GM10248 (cell line): Measurements from ENCODE around the gene DHPS.

Source experiments
- CTCF ChIA-PET: fragments of 300-600 bp; sonication (Branson Sonifier 250); formaldehyde crosslinking; extraction: SDS; loops from one replicate; lab custom pipeline; 2021; ENCODE audit warnings: antibody characterized with exemption; lab: Yijun Ruan, JAX
- POLR2A ChIA-PET: fragments of 350-650 bp; sonication (Branson Sonifier 250); formaldehyde crosslinking; extraction: SDS; loops from one replicate; lab custom pipeline; 2020; ENCODE audit warnings: antibody characterized with exemption; lab: Yijun Ruan, JAX
- DNase-seq: peaks from one replicate; pipeline ENCODE4 v3.0.0; 2012; ENCODE audit errors: extremely low spot score
- TF ChIP-seq, protein P1 (sequence below): IDR thresholded peaks from 2 replicates; pipeline ENCODE4 v1.5.1; 2012; ENCODE audit warnings: mild to moderate bottlenecking, low read depth; ENCODE audit errors: extremely low read depth, missing control alignments, control extremely low read depth

Gene DHPS

DNA sequence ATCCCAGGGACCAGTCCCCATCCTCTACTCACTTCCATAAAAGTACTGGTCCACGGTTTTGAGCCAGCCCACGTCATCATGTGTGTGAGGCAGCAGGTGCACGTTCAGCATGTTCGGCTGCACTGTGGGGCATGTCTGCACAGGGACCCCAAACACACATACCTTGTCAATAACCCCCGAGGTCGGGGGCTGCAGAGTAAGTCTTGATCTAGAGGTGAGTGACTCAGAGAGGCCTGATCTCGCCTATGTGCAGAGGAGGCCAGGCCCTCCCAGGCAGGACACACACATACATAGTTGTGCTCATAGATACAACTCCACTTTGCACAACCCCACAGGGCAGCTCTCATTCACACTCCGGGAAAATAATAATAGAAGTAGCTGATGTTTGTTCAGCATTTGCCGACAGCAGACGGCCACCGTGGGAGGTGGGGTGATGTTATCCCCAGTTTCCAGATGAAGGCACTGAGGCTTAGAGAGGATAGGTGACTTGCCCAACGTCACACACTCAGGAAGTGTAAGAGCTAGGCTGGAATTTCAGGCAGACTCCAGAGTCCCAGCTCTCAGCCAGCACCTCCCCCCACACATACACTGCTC is 15.9 kb downstream of the DHPS start:
- TF ChIP-seq, protein P1, sequence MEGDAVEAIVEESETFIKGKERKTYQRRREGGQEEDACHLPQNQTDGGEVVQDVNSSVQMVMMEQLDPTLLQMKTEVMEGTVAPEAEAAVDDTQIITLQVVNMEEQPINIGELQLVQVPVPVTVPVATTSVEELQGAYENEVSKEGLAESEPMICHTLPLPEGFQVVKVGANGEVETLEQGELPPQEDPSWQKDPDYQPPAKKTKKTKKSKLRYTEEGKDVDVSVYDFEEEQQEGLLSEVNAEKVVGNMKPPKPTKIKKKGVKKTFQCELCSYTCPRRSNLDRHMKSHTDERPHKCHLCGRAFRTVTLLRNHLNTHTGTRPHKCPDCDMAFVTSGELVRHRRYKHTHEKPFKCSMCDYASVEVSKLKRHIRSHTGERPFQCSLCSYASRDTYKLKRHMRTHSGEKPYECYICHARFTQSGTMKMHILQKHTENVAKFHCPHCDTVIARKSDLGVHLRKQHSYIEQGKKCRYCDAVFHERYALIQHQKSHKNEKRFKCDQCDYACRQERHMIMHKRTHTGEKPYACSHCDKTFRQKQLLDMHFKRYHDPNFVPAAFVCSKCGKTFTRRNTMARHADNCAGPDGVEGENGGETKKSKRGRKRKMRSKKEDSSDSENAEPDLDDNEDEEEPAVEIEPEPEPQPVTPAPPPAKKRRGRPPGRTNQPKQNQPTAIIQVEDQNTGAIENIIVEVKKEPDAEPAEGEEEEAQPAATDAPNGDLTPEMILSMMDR: no peak
- POLR2A ChIA-PET: interaction anchor here (0.5 to 1.0 kb wide), 4 partner anchors 13 to 126 kb away, joined by 3 to 6 read pairs (median 5); partner anchors contain the start of gene JUNB
- DNase-seq: no peak
- CTCF ChIA-PET: interaction anchor here (0.9 to 2.1 kb wide), 7 partner anchors 11 to 702 kb away, joined by 3 to 16 read pairs (median 3); partner anchors contain the start of gene DHPS

DNA sequence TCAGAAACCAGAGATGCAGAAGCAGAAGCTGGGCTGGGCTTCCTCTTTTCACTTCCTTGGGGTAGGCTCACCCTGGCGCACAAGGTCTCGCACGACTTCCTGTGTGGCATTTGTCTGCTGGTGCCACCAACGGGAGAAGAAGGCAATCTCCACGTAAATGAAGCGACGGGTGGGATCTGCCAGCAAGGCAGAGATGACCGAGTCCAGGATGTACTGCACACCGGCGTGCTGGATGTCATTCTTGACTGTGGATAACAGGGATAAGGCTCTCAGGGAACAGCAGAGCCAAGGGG is 16.5 kb downstream of the DHPS start:
- TF ChIP-seq, protein P1: no peak
- CTCF ChIA-PET: interaction anchor here (2.1 kb wide), 2 partner anchors 11 to 25 kb away, joined by 8 to 16 read pairs; no protein-coding TSS in a partner anchor
- POLR2A ChIA-PET: interaction anchor here (0.5 kb wide), 1 partner anchor 17 kb away, joined by 6 read pairs; no protein-coding TSS in a partner anchor
- DNase-seq: peak; percentile 82

DNA sequence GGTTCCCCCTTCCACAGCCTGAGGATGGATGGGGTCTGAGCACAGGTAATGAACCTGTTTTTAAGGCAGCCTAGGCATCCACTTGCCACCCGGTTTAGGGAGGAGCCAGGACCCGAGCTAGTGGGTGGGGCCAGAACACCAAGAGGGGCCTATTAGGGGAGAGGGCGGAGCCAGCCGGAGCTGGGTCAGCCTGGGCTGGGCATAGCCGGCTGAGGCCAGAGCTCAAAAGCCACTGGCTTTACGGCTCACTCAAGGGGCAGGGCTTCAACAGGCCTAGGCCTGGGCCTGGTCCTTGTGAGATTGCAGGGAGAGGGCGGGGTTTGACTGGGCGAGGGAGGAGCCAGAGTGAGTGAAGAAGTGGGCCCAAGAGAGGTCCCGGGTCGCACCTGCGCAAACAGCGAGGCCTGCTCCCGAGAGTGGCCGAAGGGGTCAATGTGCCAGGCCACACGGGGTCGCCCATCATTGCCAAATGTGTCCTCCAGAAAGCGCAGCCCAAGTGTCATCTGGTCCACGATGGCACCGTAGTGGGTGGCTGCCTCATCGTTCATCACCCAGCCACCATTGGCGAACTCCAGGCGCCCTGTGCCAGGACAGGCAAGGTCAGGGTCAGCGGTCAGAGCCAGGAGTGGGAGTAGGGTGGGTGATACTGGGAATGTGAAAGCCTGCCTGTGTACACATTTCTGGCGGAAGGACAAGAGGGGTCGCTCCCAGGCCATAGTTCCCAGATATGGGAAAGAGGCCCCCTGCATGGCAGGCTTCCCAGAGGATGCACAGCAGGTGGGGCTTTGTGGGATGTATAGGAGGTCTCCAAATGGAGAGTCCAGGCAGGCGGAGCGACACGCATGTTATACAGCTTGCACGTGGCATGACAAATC is 17.0 kb downstream of the DHPS start:
- ChIA-PET CTCF (interaction anchor here (2.1 kb wide), 1 partner anchor 25 kb away, joined by 8 read pairs; no protein-coding TSS in a partner anchor), POLR2A (interaction anchor here (0.5 kb wide), 1 partner anchor 17 kb away, joined by 6 read pairs; no protein-coding TSS in a partner anchor)
- no peak for DNase-seq
- TF ChIP-seq, protein P1: no peak

DNA sequence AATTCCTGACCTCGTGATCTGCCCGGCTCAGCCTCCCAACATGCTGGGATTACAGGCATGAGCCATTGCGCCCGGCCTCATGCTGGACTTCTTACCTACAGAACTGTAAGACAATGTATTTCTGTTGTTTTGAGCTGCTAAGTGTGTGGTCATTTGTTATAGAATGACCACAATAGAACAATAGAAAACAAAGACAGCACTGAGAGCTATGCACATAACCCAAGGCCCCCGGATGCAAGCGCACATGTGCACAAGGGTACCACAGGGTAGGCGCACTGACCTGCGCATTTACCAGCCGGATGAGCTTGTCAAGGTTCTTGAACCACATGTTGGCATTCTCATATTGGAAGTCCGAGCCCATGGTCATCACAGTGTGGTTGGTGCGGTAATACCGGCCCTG is 20.7 kb downstream of the DHPS start:
- DNase-seq: no peak
- CTCF ChIA-PET: interaction anchor here (1.0 to 1.4 kb wide), 4 partner anchors 9 to 187 kb away, joined by 3 to 5 read pairs (median 3); no protein-coding TSS in a partner anchor
- POLR2A ChIA-PET: interaction anchor here (0.7 kb wide), 1 partner anchor 15 kb away, joined by 6 read pairs; no protein-coding TSS in a partner anchor
- TF ChIP-seq, protein P1: no peak

DNA sequence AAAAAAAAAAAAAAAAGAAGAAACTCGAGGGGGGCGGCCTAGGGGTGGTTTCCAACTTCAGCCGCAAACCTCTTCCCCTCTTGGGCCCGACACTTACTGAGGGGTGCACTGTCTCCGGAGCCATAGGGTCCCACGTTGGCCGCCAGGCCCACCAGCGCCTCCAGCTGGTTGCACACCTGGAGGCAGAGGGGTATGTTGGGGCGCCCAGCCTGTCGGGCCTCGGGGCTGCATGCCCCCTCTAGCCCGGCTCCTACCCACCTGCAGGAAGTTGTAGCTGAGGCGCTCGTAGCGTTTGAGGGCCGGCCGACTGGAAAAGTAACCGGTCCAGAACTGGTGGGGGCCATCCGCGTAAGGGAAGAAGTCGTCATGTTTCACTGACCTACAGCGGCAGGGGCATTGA is 23.7 kb downstream of the DHPS start:
- TF ChIP-seq, protein P1: no peak
- CTCF ChIA-PET: interaction anchor here (1.2 kb wide), 1 partner anchor 13 kb away, joined by 3 read pairs; no protein-coding TSS in a partner anchor
- POLR2A ChIA-PET: interaction anchor here (0.7 kb wide), 1 partner anchor 116 kb away, joined by 10 read pairs; no protein-coding TSS in a partner anchor
- DNase-seq: no peak
